ENCODE data around the gene ITIH2.
"Not testable (repeated sequence)": the region's sequence is repeated elsewhere in the genome, so short reads cannot be mapped to it uniquely, and the experiment has no call there.

ITIH2 gene

GRCh38 chr10:7696545-7696944 is 6.6 kb upstream of the ITIH2 start:
- no peak for DNase-seq

- no peak for DNase-seq
Measured at GRCh38 chr10:7697426-7697825, 5.7 kb upstream of the ITIH2 start.

- no peak for DNase-seq
Measured at GRCh38 chr10:7700577-7701125, 2.5 kb upstream of the ITIH2 start.

GRCh38 chr10:7701158-7701742 is 1.9 kb upstream of the ITIH2 start:
- DNase-seq, result no peak

- no peak for DNase-seq
Measured at GRCh38 chr10:7702288-7702812, 766 bp upstream of the ITIH2 start.

- DNase-seq, result no peak
Measured at GRCh38 chr10:7704071-7705016, 1.2 kb downstream of the ITIH2 start.

GRCh38 chr10:7705341-7705740 is 2.2 kb downstream of the ITIH2 start:
- DNase-seq, result no peak

- no peak for DNase-seq
Measured at GRCh38 chr10:7706534-7707073, 3.5 kb downstream of the ITIH2 start.

GRCh38 chr10:7707102-7707501 is 4.0 kb downstream of the ITIH2 start:
- no peak for DNase-seq

- DNase-seq, result no peak
Measured at GRCh38 chr10:7707858-7708622, 4.9 kb downstream of the ITIH2 start.

GRCh38 chr10:7708832-7709231 is 5.7 kb downstream of the ITIH2 start:
- DNase-seq, result no peak

GRCh38 chr10:7710446-7710845 is 7.3 kb downstream of the ITIH2 start:
- DNase-seq, result no peak

GRCh38 chr10:7711075-7711474 is 8.0 kb downstream of the ITIH2 start:
- not testable (repeated sequence) for DNase-seq

GRCh38 chr10:7715515-7715914 is 12.4 kb downstream of the ITIH2 start:
- DNase-seq, result no peak

GRCh38 chr10:7717767-7718166 is 14.7 kb downstream of the ITIH2 start:
- DNase-seq, result no peak

- no peak for DNase-seq
Measured at GRCh38 chr10:7718685-7719084, 15.6 kb downstream of the ITIH2 start.

GRCh38 chr10:7720478-7720877 is 17.4 kb downstream of the ITIH2 start:
- no peak for DNase-seq

- no peak for DNase-seq
Measured at GRCh38 chr10:7722927-7723529, 19.9 kb downstream of the ITIH2 start.

- DNase-seq, result no peak
Measured at GRCh38 chr10:7734821-7735220, 31.7 kb downstream of the ITIH2 start.

GRCh38 chr10:7738536-7739407 is 35.7 kb downstream of the ITIH2 start:
- DNase-seq, result no peak

- DNase-seq, result no peak
Measured at GRCh38 chr10:7744307-7744706, 41.2 kb downstream of the ITIH2 start.

Data from KG1 (cell line).